IMR-90 (cell line): ENCODE results near the gene C13orf46. TPM values are rescaled to one million over a fixed set of nuclear protein-coding genes. Genes with fewer than 3 reads are reported as not detected.

Experiments used
- ATAC-seq: fragments of 200-7000 bp; cut with Tn5 transposase; 2 replicates; pipeline ENCODE4 v1.9.1; 2020; ENCODE audit warnings: low read depth, mild to moderate bottlenecking, moderate library complexity
- BruUV-seq: library from RNA; stranded (reverse); fragments of 400-500 nt; replicated peaks from 2 replicates; lab custom pipeline; 2021; lab: Mats Ljungman, UMichigan
- CTCF ChIA-PET: fragments of 300-600 bp; formaldehyde crosslinking; extraction: SDS; loops from one replicate; lab custom pipeline; 2021; ENCODE audit warnings: antibody characterized with exemption; lab: Yijun Ruan, JAX
- POLR2A ChIA-PET: fragments of 300-600 bp; sonication (Branson Sonifier 250); formaldehyde crosslinking; loops from one replicate; lab custom pipeline; 2022; ENCODE audit warnings: antibody characterized with exemption; ENCODE audit not compliant: unreplicated experiment; lab: Charles Lee
- DNase-seq: peaks from one replicate; pipeline ENCODE4 v3.0.0; 2013
- H2AFZ ChIP-seq: replicated peaks from 2 replicates; pipeline ENCODE3; 2013; ENCODE audit warnings: low read length, mild to moderate bottlenecking; ENCODE audit not compliant: poor library complexity
- H2AK5ac ChIP-seq: 2 replicates; pipeline ENCODE4 v1.6.1; 2013; ENCODE audit warnings: low read depth, low read length, inconsistent platforms
- H2AK9ac ChIP-seq: replicated peaks from 2 replicates; pipeline ENCODE3; 2013; ENCODE audit warnings: mild to moderate bottlenecking, low read depth, low read length, moderate library complexity; ENCODE audit not compliant: poor library complexity
- H2BK120ac ChIP-seq: 2 replicates; pipeline ENCODE4 v1.6.1; 2013; ENCODE audit warnings: low read depth, low read length, inconsistent platforms
- H2BK15ac ChIP-seq: 3 replicates; pipeline ENCODE4 v1.6.1; 2013; ENCODE audit warnings: low read depth, low read length, inconsistent platforms
- H2BK20ac ChIP-seq: 2 replicates; pipeline ENCODE4 v1.6.1; 2013; ENCODE audit warnings: low read depth, mild to moderate bottlenecking, inconsistent platforms, low read length, moderate library complexity
- H2BK5ac ChIP-seq: 2 replicates; pipeline ENCODE4 v1.6.1; 2013; ENCODE audit warnings: mild to moderate bottlenecking, low read depth, low read length, inconsistent platforms; ENCODE audit not compliant: poor library complexity, severe bottlenecking
- H3K14ac ChIP-seq: replicated peaks from 2 replicates; pipeline ENCODE4 v1.6.1; 2013; ENCODE audit warnings: low read depth, low read length, inconsistent platforms
- H3K18ac ChIP-seq: 2 replicates; pipeline ENCODE4 v1.6.1; 2013; ENCODE audit warnings: low read depth, low read length, control low read depth
- H3K23ac ChIP-seq: 2 replicates; pipeline ENCODE4 v1.6.1; 2013; ENCODE audit warnings: low read depth, low read length, inconsistent platforms
- H3K27ac ChIP-seq: 2 replicates; pipeline ENCODE4 v1.5.1; 2013; ENCODE audit warnings: mild to moderate bottlenecking, control low read depth, low read length; ENCODE audit not compliant: insufficient read depth
- H3K27me3 ChIP-seq: 2 replicates; pipeline ENCODE4 v1.6.1; 2013; ENCODE audit warnings: low read length; ENCODE audit not compliant: control insufficient read depth, insufficient read depth
- H3K36me3 ChIP-seq: 2 replicates; pipeline ENCODE4 v1.6.1; 2013; ENCODE audit warnings: low read length, mixed read lengths; ENCODE audit not compliant: control insufficient read depth, insufficient read depth
- H3K4ac ChIP-seq: 2 replicates; pipeline ENCODE4 v1.6.1; 2013; ENCODE audit warnings: low read depth, low read length, inconsistent platforms
- H3K4me1 ChIP-seq: 2 replicates; pipeline ENCODE4 v1.6.1; 2013; ENCODE audit warnings: low read length, mixed read lengths; ENCODE audit not compliant: control insufficient read depth, insufficient read depth
- H3K4me2 ChIP-seq: 2 replicates; pipeline ENCODE4 v1.6.1; 2013; ENCODE audit warnings: low read depth, mild to moderate bottlenecking, control low read depth, low read length, moderate library complexity
- H3K4me3 ChIP-seq: 2 replicates; pipeline ENCODE4 v1.5.1; 2013; ENCODE audit warnings: low read depth, mild to moderate bottlenecking, control low read depth, low read length, moderate library complexity; ENCODE audit not compliant: insufficient read depth
- H3K56ac ChIP-seq: 2 replicates; pipeline ENCODE4 v1.6.1; 2013; ENCODE audit warnings: low read length, inconsistent platforms; ENCODE audit not compliant: insufficient read depth; ENCODE audit errors: extremely low read depth
- H3K79me1 ChIP-seq, 2 experiments: 2 replicates each; pipeline ENCODE4 v1.6.1; 2013; ENCODE audit warnings: low read length in 2 of 2, inconsistent platforms in 1 of 2, low read depth in 1 of 2
- H3K9ac ChIP-seq: 2 replicates; pipeline ENCODE4 v1.6.1; 2013; ENCODE audit warnings: low read depth, low read length, control low read depth
- H3K9me1 ChIP-seq: 2 replicates; pipeline ENCODE4 v1.6.1; 2013; ENCODE audit warnings: low read length, inconsistent platforms; ENCODE audit not compliant: insufficient read depth
- H3K9me3 ChIP-seq: 2 replicates; pipeline ENCODE4 v1.6.1; 2013; ENCODE audit warnings: low read length; ENCODE audit not compliant: control insufficient read depth, insufficient read depth
- H4K20me1 ChIP-seq: 2 replicates; pipeline ENCODE4 v1.6.1; 2013; ENCODE audit warnings: low read length, inconsistent platforms; ENCODE audit not compliant: insufficient read depth
- H4K5ac ChIP-seq: 2 replicates; pipeline ENCODE4 v1.6.1; 2013; ENCODE audit warnings: mild to moderate bottlenecking, low read depth, low read length, control low read depth
- H4K8ac ChIP-seq, 2 experiments: 2 replicates each; pipeline ENCODE4 v1.6.1; 2013; ENCODE audit warnings: low read depth in 2 of 2, low read length in 2 of 2, control low read depth in 1 of 2, inconsistent platforms in 1 of 2
- H4K91ac ChIP-seq: 2 replicates; pipeline ENCODE4 v1.6.1; 2013; ENCODE audit warnings: low read depth, low read length, inconsistent platforms; ENCODE audit not compliant: insufficient read depth
- CEBPB ChIP-seq: IDR thresholded peaks from 2 replicates; pipeline ENCODE4 v1.6.1; 2012; ENCODE audit warnings: low read depth, low read length, improper control_type of control experiment
- ELK1 ChIP-seq: fragments of 150-350 bp; IDR thresholded peaks from 2 replicates; pipeline ENCODE4 v1.6.1; 2016; ENCODE audit warnings: low read depth, mild to moderate bottlenecking, low read length, moderate library complexity, borderline replicate concordance
- NFE2L2 ChIP-seq: fragments of 150-350 bp; IDR thresholded peaks from 2 replicates; pipeline ENCODE4 v1.6.1; 2016; ENCODE audit warnings: low read depth, mild to moderate bottlenecking, low read length
- RCOR1 ChIP-seq: IDR thresholded peaks from 2 replicates; pipeline ENCODE4 v1.6.1; 2012; ENCODE audit warnings: mild to moderate bottlenecking, low read length, improper control_type of control experiment; ENCODE audit not compliant: insufficient replicate concordance
- RFX5 ChIP-seq: IDR thresholded peaks from 2 replicates; pipeline ENCODE4 v1.8.0; 2012; ENCODE audit warnings: low read depth, mild to moderate bottlenecking, low read length, moderate library complexity
- whole genome bisulfite sequencing, 2 experiments: methylation state at CpG; one replicate each; pipeline versions ENCODE4 v1.1.5 to v1.1.7; 2013; ENCODE audit warnings: missing lambda C conversion rate in 2 of 2; ENCODE audit not compliant: insufficient read length in 1 of 2; ENCODE audit errors: extremely low coverage in 2 of 2; 5-methylcytosine and 5-hydroxymethylcytosine counted together
- dilution Hi-C: fragments of 300-500 bp; cut with HindIII; formaldehyde crosslinking; loops from one replicate; pipeline ENCODE4 v1.14.3; 2018; ENCODE audit warnings: low sequenced_read_pairs; ENCODE audit not compliant: unreplicated experiment
- in situ Hi-C: fragments of 300-500 bp; cut with MboI; formaldehyde crosslinking; loops from 3 replicates; pipeline ENCODE4 v1.14.3; 2019; ENCODE audit warnings: low sequenced_read_pairs, inconsistent platforms, mixed read lengths
- intact Hi-C: fragments of 100-400 bp; cut with micrococcal nuclease; formaldehyde crosslinking; loops from 2 replicates; pipeline ENCODE4 v1.10.0; 2022
- polyA plus RNA-seq, 3 experiments: library from polyadenylated mRNA; depleted of rRNA; stranded (reverse); fragments of >200 nt; gene quantifications; 2 replicates each; pipeline ENCODE4 v1.2.3, GENCODE V29; 2012; ENCODE audit warnings: low replicate concordance in 1 of 3
- total RNA-seq: library from RNA; depleted of rRNA; stranded (reverse); fragments of >200 nt; gene quantifications from 2 replicates; pipeline ENCODE4 v1.2.3, GENCODE V29; 2012

C13orf46 gene
- total and polyA plus RNA-seq, 2 of the 4 experiments (the other 2 are of a cell fraction), result under 0.01 to 2.1 TPM

DNA sequence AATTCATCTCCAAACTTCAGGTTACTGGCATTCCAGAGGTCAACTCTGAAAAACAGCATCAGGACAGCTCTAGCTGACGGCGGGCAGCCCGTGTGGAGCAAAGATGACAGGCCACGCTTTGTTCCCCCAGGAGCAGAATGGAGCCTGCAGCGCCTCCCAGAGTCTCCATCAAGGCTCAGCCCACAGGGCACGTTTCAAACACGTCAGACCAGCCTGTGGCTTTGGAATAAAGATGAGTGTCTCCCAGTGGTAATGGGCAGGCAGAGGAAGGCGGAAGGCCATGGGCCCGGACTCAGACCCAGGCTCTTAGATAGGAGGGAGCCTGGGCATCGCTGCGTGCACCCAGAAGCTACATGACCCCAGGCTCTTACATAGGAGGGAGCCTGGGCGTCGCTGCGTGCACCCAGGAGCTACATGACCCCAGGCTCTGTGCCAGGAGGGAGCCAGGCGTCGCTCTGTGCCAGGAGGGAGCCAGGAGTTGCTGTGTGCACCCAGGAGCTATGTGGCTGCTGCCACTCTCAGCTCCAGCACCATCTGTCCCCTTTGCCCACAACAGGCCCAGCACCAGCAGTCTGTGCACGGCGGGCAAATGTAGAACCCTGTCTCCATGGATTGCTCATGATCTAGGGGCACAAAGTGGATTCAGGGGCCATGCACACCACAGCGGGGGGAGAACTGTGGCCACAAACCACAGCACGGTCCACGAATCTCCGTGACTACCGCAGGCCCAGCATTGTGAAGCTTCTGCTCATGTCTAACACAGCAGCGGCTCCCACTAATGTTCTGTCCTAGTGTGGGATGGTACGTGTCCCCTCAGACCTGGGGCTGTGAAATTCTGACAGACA, 47.8 kb upstream of the C13orf46 start (continued):
- no peak for TF ChIP-seq NFE2L2

GRCh38 chr13:114020750-114021463, 47.0 kb upstream of the C13orf46 start:
- Histone ChIP-seq H2AK5ac (no peak overlapping the region), H3K56ac (no peak overlapping the region), H4K91ac (no peak overlapping the region), H2BK120ac (no peak overlapping the region), H2BK20ac (no peak overlapping the region), H3K23ac (no peak overlapping the region), H2AK9ac (no peak overlapping the region), H2BK5ac (no peak overlapping the region), H3K4ac (no peak overlapping the region), H3K14ac (no peak overlapping the region), H2BK15ac (no peak overlapping the region), H3K79me1 (peaks cover 23 to 66% of the 10 kb centered on the region in 2 experiments), H3K4me1 (peaks cover 8% of the 10 kb centered on the region), H3K27me3 (no peaks in the 10 kb centered on the region), H3K4me3 (no peak overlapping the region), H3K9me1 (0 out of 2 replicates have a peak, but pooled peaks cover 3% of the 10 kb centered on the region), H3K4me2 (no peak overlapping the region), H2AFZ (no peak overlapping the region), H3K36me3 (peaks cover 83% of the 10 kb centered on the region), H4K20me1 (peaks cover 22% of the 10 kb centered on the region), H3K27ac (no peak overlapping the region), H3K9me3 (no peaks in the 10 kb centered on the region), H4K8ac (no peak overlapping the region), H3K18ac (no peak overlapping the region), H3K9ac (no peak overlapping the region), H4K5ac (no peak overlapping the region)
- ChIA-PET CTCF (no interaction called here), POLR2A (no interaction called here)
- 95% methylated on average over 21 of the region's 32 CpGs; no CpG with 5 or more reads in 1 of the 2 experiments for WGBS, 2 experiments
- intact Hi-C loops (loop anchor here (10.0 kb wide), 1 partner anchor 206 kb away; no protein-coding TSS in a partner anchor), in situ Hi-C loops (no loop called here), dilution Hi-C loops (no loop called here)
- TF ChIP-seq RCOR1, result no peak
- no peak for TF ChIP-seq NFE2L2
- TF ChIP-seq ELK1, result no peak
- no peak for TF ChIP-seq RFX5
- no peak for TF ChIP-seq CEBPB
- no TSS peak for BruUV-seq
- DNase-seq (no peak), ATAC-seq (no peak)
